Endometrial microvascular endothelial cells (primary cell): ENCODE data around the gene ST3GAL2. TPM values are rescaled to one million over a fixed set of nuclear protein-coding genes. Genes with fewer than 3 reads are reported as not detected.
"Not testable (repeated sequence)": the region's sequence is repeated elsewhere in the genome, so short reads cannot be mapped to it uniquely, and the experiment has no call there.

Experiments used
- in situ Hi-C: cut with HindIII; loops from 2 replicates; pipeline ENCODE4 v1.10.0; 2017; ENCODE audit warnings: low sequenced_read_pairs, low pct_unique_long_range_greater_than_20kb; ENCODE audit errors: inconsistent ontology term
- total RNA-seq: library from RNA; depleted of rRNA; stranded (reverse); fragments of >200 nt; gene quantifications from one replicate; pipeline ENCODE4 v1.2.3, GENCODE V29; 2015; ENCODE audit errors: inconsistent ontology term

ST3GAL2 gene
- total RNA-seq, 1 donor from 2014 or later, result 31.0 TPM

- in situ Hi-C loops, result no loop called here
Observed at GRCh38 chr16:70375636-70376611, 63.0 kb downstream of the ST3GAL2 start.

DNA sequence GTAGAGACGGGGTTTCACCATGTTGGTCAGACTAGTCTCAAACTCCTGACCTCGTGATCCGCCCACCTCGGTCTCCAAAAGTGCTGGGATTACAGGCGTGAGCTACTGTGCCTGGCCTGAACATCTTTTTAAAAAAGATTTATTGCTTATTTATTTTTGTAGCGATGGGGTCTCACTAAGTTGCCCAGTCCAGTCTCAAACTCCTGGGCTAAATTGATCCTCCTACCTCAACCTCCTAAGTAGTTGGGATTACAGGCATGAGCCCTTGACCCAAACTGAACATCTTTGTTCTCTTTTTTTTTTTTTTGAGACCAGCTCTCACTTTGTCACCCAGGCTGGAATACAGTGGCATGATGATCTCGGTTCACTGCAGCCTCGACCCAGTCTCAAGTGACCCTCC is 64.7 kb downstream of the ST3GAL2 start:
- in situ Hi-C loops, result no loop called here

- in situ Hi-C loops, result no loop called here
Observed at GRCh38 chr16:70372921-70373728, 65.8 kb downstream of the ST3GAL2 start.

GRCh38 chr16:70370924-70371323 is 68.0 kb downstream of the ST3GAL2 start:
- in situ Hi-C loops, result no loop called here

DNA sequence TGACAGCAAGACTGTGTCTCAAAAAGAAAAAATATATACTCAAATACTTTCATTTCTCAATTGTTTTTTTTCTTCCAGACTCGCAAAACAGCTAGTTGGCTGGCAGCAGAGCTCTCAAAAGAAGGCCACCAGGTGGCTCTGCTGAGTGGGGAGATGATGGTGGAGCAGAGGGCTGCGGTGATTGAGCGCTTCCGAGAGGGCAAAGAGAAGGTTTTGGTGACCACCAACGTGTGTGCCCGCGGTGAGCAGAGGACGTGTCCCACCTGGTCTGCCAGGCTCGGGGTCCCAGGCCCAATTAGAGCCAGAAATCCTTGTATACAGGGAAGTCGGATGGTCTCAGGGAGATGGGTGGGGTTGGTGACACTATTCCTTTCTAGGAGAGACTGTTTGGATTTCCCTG is 68.8 kb downstream of the ST3GAL2 start:
- in situ Hi-C loops, result not testable (repeated sequence)

GRCh38 chr16:70364399-70364798 is 74.5 kb downstream of the ST3GAL2 start:
- in situ Hi-C loops, result no loop called here

DNA sequence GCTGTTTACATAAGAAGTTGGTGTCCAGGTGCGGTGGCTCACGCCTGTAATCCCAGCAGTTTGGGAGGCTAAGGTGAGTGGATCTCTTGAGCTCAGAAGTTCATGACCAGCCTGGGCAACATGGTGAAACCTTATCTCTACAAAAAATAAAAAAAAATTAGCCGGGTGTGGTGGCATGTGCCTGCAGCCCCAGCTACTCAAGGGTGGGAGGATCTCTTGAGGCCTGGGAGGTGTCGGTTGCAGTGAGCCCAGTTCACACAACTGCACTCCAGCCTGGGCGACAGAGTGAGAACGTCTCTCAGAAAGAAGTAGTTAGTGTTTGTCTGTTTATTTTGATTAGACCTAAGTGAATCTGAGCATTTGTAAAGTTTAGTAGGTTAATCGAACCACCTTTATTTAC is 79.3 kb downstream of the ST3GAL2 start:
- in situ Hi-C loops, result no loop called here

- in situ Hi-C loops, result no loop called here
Observed at GRCh38 chr16:70349783-70350182, 89.1 kb downstream of the ST3GAL2 start.

DNA sequence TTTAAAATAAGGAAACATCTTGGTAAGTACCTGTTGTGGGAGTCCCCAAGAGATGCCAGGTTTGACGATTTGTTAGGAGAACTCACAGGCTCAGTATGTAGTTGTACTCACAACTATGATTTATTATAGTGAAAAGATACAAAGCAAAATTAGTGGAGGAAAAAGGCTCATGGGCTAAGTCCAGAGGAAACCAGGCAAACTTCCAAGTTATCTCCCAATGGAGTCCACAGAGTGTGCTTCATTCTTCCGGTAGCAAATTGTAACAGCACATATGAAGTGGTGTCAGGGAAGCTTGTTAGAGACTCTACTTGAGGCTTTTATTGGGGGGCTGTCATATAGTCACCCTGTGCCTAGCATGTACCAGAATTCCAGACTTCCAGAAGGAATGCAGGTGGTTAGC is 89.9 kb downstream of the ST3GAL2 start:
- in situ Hi-C loops, result no loop called here

DNA sequence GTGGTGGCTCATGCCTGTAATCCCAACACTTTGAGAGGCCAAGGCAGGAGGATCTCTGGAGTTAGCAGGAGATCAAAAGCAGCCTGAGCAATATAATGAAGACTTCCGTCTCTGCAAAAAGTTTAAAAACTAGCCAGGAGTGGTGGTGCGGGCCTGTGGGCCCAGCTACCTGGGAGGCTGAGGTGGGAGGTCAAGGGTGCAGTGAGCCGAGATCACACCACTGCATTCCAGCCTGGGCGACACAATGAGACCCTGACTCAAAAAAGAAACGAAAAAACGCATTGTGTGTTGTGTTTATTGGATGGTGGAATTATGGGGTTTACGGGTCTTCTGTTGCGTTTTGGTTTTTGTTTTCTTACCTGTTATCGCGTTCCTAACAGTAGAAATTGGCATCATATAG is 93.1 kb downstream of the ST3GAL2 start:
- in situ Hi-C loops, result no loop called here

GRCh38 chr16:70342016-70342415 is 96.9 kb downstream of the ST3GAL2 start:
- in situ Hi-C loops, result no loop called here

GRCh38 chr16:70341600-70341999 is 97.3 kb downstream of the ST3GAL2 start:
- in situ Hi-C loops, result no loop called here

DNA sequence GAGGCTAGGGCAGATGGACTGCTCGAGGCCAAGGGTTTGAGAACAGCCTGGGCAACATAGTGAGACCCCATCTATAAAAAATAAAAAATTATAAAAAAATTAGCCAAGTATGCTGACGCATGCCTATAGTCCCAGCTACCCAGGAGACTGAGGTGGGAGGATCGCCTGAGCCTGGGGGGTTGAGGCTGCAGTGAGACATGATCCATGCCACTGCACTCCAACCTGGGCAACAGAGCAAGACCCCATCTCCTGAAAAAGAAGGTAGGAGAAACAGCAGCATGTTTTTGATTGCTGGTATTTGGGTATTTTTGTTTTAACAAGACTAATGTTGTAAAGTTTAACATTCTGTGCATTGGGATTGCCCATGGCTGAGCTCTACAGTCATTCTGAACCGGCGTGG is 101.1 kb downstream of the ST3GAL2 start:
- in situ Hi-C loops, result no loop called here

DNA sequence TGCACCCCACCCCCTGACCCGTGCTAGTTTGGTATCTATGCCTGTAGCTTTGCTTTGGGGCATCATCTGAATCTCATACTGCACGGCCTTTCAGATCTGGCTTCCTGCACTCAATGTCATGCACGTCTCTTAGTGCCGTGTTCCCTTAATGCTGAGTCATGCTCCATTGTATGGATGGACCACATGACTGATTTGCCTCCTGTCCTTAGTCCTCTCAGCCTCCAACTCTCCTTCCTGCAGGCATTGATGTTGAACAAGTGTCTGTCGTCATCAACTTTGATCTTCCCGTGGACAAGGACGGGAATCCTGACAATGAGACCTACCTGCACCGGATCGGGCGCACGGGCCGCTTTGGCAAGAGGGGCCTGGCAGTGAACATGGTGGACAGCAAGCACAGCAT is 106.2 kb downstream of the ST3GAL2 start:
- in situ Hi-C loops, result not testable (repeated sequence)

- in situ Hi-C loops, result no loop called here
Observed at GRCh38 chr16:70331588-70332358, 107.1 kb downstream of the ST3GAL2 start.

GRCh38 chr16:70331091-70331490 is 107.8 kb downstream of the ST3GAL2 start:
- in situ Hi-C loops, result no loop called here
